ENCODE results near the gene GALNT10.
A peak's percentile ranks its signal among the peaks of the same experiment; 100 is the strongest.

Gene GALNT10

DNA sequence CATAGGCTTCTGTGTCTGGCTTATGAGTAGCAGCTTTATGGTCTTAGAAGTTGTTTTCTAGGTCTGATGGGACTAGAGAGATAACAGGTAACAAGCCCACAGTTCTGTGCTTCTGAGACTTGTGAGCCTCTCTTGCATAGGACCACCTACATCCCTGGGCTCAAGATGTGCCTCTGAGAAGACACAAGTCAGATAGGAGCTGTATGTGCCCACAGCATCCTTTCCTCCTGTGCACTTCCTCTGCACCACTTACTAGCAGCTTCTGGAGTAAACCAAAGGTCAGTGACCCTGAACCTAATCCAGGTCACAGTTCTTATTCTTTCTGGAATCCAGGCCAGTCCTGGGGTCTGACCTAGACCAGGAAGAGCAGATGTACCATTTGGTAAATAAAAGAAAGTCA lies 40.0 kb downstream of the GALNT10 start:
- Histone ChIP-seq H3K4me3 (ENCODE audit: low read length) (no peak overlapping the region), H3K27me3 (ENCODE audit: control insufficient read depth, insufficient read depth, low read length) (no peaks in the 10 kb centered on the region), H3K4me1 (ENCODE audit: control insufficient read depth, insufficient read depth, low read length) (no peaks in the 10 kb centered on the region), H3K9ac (ENCODE audit: low read length) (no peak overlapping the region), H3K27ac (ENCODE audit: low read depth, low read length) (no peak overlapping the region), H3K36me3 (ENCODE audit: control insufficient read depth, insufficient read depth, low read length) (no peaks in the 10 kb centered on the region)

DNA sequence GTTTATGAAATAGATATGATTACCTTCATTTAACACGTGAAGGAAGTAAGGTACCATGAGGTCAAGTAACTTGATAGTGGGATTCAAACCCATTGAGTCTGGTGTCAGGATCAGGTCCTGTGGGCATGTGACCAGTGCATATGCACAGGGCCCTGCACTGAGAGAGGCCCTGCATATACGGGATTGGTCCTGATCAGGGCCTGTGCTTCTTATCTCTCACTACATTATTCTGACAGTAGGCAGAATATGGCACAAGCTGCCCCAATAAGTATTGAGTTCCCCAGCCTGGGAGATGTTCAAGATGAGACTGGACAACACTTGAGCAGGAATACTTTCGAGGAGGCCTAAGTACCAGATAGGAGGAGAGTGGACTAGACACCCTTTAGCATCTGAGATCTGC lies 44.0 kb downstream of the GALNT10 start:
- H3K9ac ChIP-seq (ENCODE audit: low read length): no peak overlapping the region
- no peak overlapping the region for H3K27ac ChIP-seq (ENCODE audit: low read depth, low read length)
- H3K4me1 ChIP-seq (ENCODE audit: control insufficient read depth, insufficient read depth, low read length): peaks cover 4% of the 10 kb centered on the region
- no peaks in the 10 kb centered on the region for H3K27me3 ChIP-seq (ENCODE audit: control insufficient read depth, insufficient read depth, low read length)
- H3K4me3 ChIP-seq (ENCODE audit: low read length): no peak overlapping the region
- no peaks in the 10 kb centered on the region for H3K36me3 ChIP-seq (ENCODE audit: control insufficient read depth, insufficient read depth, low read length)

DNA sequence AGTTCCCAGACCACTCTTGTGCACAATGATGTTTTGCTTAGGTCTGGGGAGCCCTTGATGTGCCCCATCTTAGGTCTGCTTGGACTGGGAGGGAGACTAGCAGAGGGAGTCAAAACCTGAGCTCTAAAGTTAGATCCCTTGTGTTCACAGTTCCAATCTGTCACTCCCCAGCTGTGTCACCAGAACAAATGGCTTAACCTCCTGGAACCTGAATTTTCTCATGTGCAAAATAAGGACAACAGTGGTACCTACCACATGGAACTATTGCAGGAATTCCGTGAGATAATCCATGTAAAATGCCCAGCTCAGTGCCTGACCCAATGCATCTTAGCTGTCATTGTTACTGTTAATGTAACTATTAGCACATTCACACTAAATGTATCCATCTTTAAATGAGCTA lies 45.5 kb downstream of the GALNT10 start:
- Histone ChIP-seq H3K36me3 (ENCODE audit: control insufficient read depth, insufficient read depth, low read length) (no peaks in the 10 kb centered on the region), H3K4me1 (ENCODE audit: control insufficient read depth, insufficient read depth, low read length) (peaks cover 4% of the 10 kb centered on the region), H3K4me3 (ENCODE audit: low read length) (no peak overlapping the region), H3K27ac (ENCODE audit: low read depth, low read length) (no peak overlapping the region), H3K9ac (ENCODE audit: low read length) (no peak overlapping the region), H3K27me3 (ENCODE audit: control insufficient read depth, insufficient read depth, low read length) (no peaks in the 10 kb centered on the region)

DNA sequence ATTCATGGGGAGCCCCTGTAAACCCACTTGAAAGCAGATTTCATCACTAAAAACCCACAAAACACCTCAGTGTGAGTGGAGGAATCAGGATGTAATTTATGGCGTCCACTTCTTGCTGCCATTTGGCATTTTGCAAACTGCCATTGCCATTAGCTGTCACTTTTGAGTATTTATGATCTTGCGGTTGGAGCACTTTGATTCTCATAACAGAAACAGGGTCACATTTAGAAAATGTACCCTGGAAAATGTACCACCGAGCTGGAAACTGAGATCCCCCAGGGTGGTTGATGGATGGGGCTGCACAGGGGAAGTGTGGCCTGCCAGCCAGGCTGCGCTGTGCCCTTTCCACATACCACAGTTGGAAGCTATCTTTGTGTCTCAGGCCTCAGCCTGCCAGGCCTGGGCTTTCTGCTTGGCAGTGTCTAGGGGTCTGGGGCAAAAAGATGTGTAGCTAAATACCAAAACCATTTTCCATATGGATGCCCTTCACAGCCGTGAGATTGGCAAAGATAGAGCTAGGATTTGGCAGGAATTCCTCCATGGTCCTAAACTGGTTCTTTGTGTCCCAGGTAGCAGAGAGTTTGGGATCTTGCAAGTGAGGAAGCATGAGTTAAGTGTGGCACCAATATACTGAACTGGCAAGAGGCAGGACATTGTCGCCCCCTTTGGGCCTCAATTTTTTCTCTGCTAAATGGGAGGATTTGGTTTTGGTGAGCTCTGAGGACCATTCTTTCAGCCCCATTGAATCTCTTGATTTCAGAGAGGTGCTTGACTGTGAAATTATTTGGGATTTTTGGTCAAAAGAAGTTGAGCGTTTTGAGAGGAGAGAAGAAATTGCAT lies 46.2 kb downstream of the GALNT10 start:
- Histone ChIP-seq H3K4me1 (ENCODE audit: control insufficient read depth, insufficient read depth, low read length) (peaks cover 4% of the 10 kb centered on the region), H3K27ac (ENCODE audit: low read depth, low read length) (no peak overlapping the region), H3K4me3 (ENCODE audit: low read length) (no peak overlapping the region), H3K36me3 (ENCODE audit: control insufficient read depth, insufficient read depth, low read length) (no peaks in the 10 kb centered on the region), H3K9ac (ENCODE audit: low read length) (no peak overlapping the region), H3K27me3 (ENCODE audit: control insufficient read depth, insufficient read depth, low read length) (no peaks in the 10 kb centered on the region)

DNA sequence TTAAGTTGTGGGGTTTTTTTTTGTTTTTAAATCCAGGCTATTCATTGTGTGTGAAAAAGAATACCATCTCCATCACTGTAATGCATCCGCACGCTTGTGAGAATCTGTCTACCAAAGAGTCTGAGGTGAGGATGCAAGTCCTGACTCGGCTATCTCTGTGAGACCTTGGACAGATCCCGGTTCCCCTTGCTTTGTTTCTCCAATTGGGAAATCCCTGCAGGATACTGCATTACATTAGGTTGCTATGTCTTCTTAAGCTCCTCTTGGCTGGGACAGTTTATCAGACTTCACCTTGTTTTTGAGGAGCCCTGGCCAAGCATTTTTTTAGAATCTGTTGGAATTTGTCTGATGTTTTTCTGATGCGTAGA lies 46.8 kb downstream of the GALNT10 start:
- H3K4me3 ChIP-seq (ENCODE audit: low read length): no peak overlapping the region
- H3K27me3 ChIP-seq (ENCODE audit: control insufficient read depth, insufficient read depth, low read length): no peaks in the 10 kb centered on the region
- peaks cover 4% of the 10 kb centered on the region for H3K4me1 ChIP-seq (ENCODE audit: control insufficient read depth, insufficient read depth, low read length)
- H3K27ac ChIP-seq (ENCODE audit: low read depth, low read length): no peak overlapping the region
- H3K36me3 ChIP-seq (ENCODE audit: control insufficient read depth, insufficient read depth, low read length): no peaks in the 10 kb centered on the region
- H3K9ac ChIP-seq (ENCODE audit: low read length): no peak overlapping the region

DNA sequence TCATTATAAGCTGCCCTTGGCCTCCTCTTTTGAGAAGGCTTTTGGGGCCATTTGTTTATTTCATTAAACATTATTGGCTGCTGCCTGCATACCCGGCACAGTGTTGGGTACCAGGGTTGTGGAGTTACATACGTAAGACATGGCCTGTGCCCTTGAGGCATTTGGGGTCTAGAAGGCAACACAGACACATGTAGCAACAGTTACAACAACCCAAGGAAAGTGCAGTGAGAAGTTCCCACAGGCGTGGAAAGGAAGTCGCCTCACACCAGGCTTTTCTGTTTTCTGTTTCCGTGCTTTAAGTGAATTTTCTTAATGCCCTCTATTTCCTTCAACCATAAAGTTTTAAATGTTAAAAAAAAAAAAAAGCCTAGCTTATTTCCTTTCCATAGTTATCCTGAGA lies 47.4 kb downstream of the GALNT10 start:
- H3K36me3 ChIP-seq (ENCODE audit: control insufficient read depth, insufficient read depth, low read length): no peaks in the 10 kb centered on the region
- no peak overlapping the region for H3K27ac ChIP-seq (ENCODE audit: low read depth, low read length)

DNA sequence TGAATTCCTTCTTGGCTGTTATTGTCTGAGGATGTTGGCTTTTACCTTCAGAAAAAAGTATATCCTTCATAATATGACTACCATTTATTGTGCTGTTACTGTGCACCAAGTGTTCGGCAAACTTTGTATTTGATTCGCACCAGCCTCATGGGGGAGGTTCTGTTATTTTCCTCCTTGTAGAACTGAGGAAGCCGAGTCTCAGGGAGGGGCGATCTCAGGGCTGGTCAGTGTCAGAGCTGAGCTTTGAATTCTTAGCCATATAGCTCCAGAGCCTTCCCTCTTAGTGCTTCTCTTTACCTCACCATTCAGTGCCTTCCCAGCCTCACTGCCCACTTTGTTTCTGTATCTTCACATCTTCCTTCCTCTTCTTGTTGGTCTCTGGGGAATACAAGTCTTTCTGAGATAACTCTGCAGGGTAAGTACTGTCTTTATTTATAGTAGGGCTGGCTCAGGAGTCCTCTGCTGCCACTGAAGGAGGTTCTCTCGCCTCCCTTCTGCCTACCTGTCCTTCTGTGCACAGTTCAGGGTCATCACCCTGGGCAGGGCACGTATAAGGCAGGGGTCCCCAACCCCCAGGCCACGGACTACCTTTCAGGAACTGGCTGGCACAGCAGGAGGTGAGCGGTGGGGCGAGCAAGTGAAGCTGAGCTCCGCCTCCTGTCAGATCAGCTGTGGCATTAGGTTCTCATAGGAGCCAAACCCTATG lies 48.4 kb downstream of the GALNT10 start:
- H3K9ac ChIP-seq (ENCODE audit: low read length): no peak overlapping the region
- H3K4me1 ChIP-seq (ENCODE audit: control insufficient read depth, insufficient read depth, low read length): peaks cover 7% of the 10 kb centered on the region
- H3K27me3 ChIP-seq (ENCODE audit: control insufficient read depth, insufficient read depth, low read length): no peaks in the 10 kb centered on the region
- H3K27ac ChIP-seq (ENCODE audit: low read depth, low read length): peak overlapping the region; percentile 11
- no peak overlapping the region for H3K4me3 ChIP-seq (ENCODE audit: low read length)
- H3K36me3 ChIP-seq (ENCODE audit: control insufficient read depth, insufficient read depth, low read length): no peaks in the 10 kb centered on the region

More for the DNA sequence above, 47.4 kb downstream of the GALNT10 start:
- Histone ChIP-seq H3K4me3 (ENCODE audit: low read length) (no peak overlapping the region), H3K27me3 (ENCODE audit: control insufficient read depth, insufficient read depth, low read length) (no peaks in the 10 kb centered on the region), H3K9ac (ENCODE audit: low read length) (no peak overlapping the region), H3K4me1 (ENCODE audit: control insufficient read depth, insufficient read depth, low read length) (peaks cover 4% of the 10 kb centered on the region)

DNA sequence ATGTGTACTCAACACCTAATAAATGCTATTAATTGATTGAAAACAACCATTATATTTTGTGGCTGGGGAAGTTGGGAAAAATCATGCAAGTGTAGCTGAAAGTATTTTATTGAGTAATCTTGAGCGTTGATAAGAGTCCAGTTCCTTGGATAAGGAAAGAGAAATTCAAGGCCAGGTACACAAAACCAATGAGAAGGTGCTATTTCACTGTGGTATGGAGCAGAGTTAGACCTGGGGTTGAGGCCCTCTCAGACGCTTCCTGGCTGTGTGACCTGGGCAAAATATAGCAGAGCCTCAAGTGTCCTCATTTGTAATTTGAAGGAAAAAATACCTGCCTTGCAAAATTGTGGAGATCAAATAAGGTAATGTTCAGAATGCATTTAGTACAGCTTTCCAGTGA lies 50.1 kb downstream of the GALNT10 start:
- Histone ChIP-seq H3K9ac (ENCODE audit: low read length) (no peak overlapping the region), H3K36me3 (ENCODE audit: control insufficient read depth, insufficient read depth, low read length) (no peaks in the 10 kb centered on the region), H3K27ac (ENCODE audit: low read depth, low read length) (no peak overlapping the region)

DNA sequence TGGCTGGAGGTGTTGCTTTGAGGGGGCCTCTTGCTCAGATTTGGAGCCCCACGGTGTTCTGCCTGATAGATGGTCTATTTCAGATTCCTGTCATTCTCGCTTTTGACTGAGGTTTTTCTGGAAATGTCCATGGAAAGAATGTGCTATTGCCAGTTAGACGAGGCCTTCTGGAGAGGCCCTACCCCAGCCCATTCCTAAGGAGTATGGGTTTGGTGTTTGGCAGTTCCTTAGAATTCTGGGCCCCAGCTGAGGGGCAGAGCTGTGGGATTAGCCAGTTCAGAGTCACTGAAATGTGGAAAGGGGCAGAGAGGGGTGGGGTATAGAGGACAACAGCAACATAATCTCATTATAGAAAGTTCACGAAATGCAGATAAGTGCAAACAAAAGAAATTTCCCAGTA lies 50.5 kb downstream of the GALNT10 start:
- Histone ChIP-seq H3K4me1 (ENCODE audit: control insufficient read depth, insufficient read depth, low read length) (peaks cover 8% of the 10 kb centered on the region), H3K4me3 (ENCODE audit: low read length) (no peak overlapping the region), H3K27ac (ENCODE audit: low read depth, low read length) (no peak overlapping the region), H3K27me3 (ENCODE audit: control insufficient read depth, insufficient read depth, low read length) (no peaks in the 10 kb centered on the region), H3K36me3 (ENCODE audit: control insufficient read depth, insufficient read depth, low read length) (no peaks in the 10 kb centered on the region), H3K9ac (ENCODE audit: low read length) (no peak overlapping the region)

More for the DNA sequence above, 50.1 kb downstream of the GALNT10 start:
- H3K4me1 ChIP-seq (ENCODE audit: control insufficient read depth, insufficient read depth, low read length): peaks cover 8% of the 10 kb centered on the region
- no peaks in the 10 kb centered on the region for H3K27me3 ChIP-seq (ENCODE audit: control insufficient read depth, insufficient read depth, low read length)
- no peak overlapping the region for H3K4me3 ChIP-seq (ENCODE audit: low read length)

DNA sequence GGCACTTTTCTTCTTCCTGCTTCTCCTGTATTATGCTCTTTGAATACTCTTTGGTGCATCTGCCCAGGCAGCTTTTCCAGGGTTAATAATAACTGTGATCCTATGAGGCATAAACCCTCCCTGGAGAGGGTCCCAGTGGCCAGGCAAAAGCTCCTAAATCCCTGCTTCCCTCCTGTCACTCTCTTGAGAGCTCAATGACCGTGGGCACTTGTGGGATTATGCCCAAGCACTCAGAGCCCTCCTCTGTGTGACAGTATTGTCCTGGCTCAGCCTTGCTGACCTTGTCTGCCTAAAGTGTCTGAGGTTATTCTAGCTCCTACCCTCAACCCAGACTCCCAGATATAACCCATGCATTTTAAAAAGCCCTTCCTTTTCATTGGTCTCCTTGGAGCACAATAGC lies 51.9 kb downstream of the GALNT10 start:
- H3K9ac ChIP-seq (ENCODE audit: low read length): no peak overlapping the region
- no peak overlapping the region for H3K27ac ChIP-seq (ENCODE audit: low read depth, low read length)
- no peak overlapping the region for H3K4me3 ChIP-seq (ENCODE audit: low read length)
- peaks cover 8% of the 10 kb centered on the region for H3K4me1 ChIP-seq (ENCODE audit: control insufficient read depth, insufficient read depth, low read length)
- H3K27me3 ChIP-seq (ENCODE audit: control insufficient read depth, insufficient read depth, low read length): no peaks in the 10 kb centered on the region
- no peaks in the 10 kb centered on the region for H3K36me3 ChIP-seq (ENCODE audit: control insufficient read depth, insufficient read depth, low read length)

DNA sequence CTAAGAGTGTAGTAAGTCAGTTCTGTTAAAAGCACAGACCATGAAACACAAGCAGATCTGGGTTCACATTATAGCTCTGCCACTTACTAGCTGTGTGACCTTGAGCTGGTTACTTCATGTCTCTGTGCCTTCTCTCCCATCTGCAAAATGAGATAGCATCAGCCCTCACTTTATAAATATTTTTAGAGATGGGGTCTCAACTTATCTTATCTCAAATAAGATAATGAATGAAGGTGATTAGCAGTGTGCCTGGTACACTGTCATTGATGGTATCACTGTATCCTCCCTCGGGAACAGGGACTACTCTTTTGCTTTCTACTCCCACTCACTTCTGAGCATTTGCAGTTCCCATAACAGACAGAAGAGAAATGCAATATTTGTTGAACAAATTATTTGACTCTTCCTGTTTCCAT lies 52.4 kb downstream of the GALNT10 start:
- Histone ChIP-seq H3K27me3 (ENCODE audit: control insufficient read depth, insufficient read depth, low read length) (no peaks in the 10 kb centered on the region), H3K4me1 (ENCODE audit: control insufficient read depth, insufficient read depth, low read length) (peaks cover 8% of the 10 kb centered on the region), H3K9ac (ENCODE audit: low read length) (no peak overlapping the region), H3K4me3 (ENCODE audit: low read length) (no peak overlapping the region), H3K36me3 (ENCODE audit: control insufficient read depth, insufficient read depth, low read length) (no peaks in the 10 kb centered on the region), H3K27ac (ENCODE audit: low read depth, low read length) (no peak overlapping the region)

DNA sequence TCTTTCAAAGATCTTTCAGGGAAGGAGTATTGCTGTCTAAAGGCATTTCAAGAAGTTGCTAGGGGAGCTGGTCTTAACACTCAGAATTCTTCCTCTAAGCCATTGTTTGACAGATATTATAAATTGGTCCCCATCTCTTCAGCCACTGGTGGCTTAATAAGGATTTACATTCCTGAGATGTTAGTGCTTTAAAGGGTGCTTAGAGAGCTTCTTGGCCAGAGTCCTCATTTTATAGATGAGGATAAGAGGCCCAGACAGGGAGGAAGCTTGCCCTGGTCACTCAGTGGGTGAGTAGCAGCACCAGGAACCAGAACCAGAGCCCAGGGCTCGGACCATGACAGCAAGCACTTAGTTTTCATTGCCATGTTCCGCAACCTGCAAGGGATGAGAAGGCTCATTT lies 53.2 kb downstream of the GALNT10 start:
- no peak overlapping the region for H3K9ac ChIP-seq (ENCODE audit: low read length)
- H3K36me3 ChIP-seq (ENCODE audit: control insufficient read depth, insufficient read depth, low read length): no peaks in the 10 kb centered on the region
- H3K27me3 ChIP-seq (ENCODE audit: control insufficient read depth, insufficient read depth, low read length): no peaks in the 10 kb centered on the region
- H3K4me1 ChIP-seq (ENCODE audit: control insufficient read depth, insufficient read depth, low read length): peaks cover 4% of the 10 kb centered on the region
- no peak overlapping the region for H3K4me3 ChIP-seq (ENCODE audit: low read length)
- H3K27ac ChIP-seq (ENCODE audit: low read depth, low read length): no peak overlapping the region

DNA sequence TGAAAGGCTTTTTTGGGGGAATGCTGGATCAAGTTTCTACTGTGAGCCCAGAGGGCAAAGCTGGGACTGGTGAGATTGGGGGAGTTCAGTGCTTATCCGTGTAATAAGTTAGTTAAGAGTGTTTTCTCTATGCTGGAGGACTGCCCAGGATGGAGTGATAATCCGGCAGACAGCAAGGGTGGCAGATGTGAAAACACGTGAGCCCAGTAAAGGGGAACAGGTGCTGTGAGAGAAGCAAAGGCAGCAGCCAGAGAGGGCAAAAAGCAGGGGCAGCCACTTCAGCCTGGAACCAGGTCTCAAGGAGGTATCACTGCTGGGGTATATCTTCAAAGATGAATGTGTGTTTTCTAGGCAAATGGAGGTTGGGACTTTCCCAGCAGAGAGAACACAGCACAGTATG lies 53.9 kb downstream of the GALNT10 start:
- no peaks in the 10 kb centered on the region for H3K27me3 ChIP-seq (ENCODE audit: control insufficient read depth, insufficient read depth, low read length)
- peaks cover 4% of the 10 kb centered on the region for H3K4me1 ChIP-seq (ENCODE audit: control insufficient read depth, insufficient read depth, low read length)
- no peak overlapping the region for H3K4me3 ChIP-seq (ENCODE audit: low read length)
- no peaks in the 10 kb centered on the region for H3K36me3 ChIP-seq (ENCODE audit: control insufficient read depth, insufficient read depth, low read length)
- H3K9ac ChIP-seq (ENCODE audit: low read length): no peak overlapping the region
- no peak overlapping the region for H3K27ac ChIP-seq (ENCODE audit: low read depth, low read length)
